ENCODE results near the gene SNAP29. TPM values are rescaled to one million over a fixed set of nuclear protein-coding genes. Genes with fewer than 3 reads are reported as not detected.
"Not testable (repeated sequence)": the region's sequence is repeated elsewhere in the genome, so short reads cannot be mapped to it uniquely, and the experiment has no call there.

Gene SNAP29
- total RNA-seq, 4 donors from 2014 or later: 19.1 to 29.8 (median 22.8) TPM

DNA sequence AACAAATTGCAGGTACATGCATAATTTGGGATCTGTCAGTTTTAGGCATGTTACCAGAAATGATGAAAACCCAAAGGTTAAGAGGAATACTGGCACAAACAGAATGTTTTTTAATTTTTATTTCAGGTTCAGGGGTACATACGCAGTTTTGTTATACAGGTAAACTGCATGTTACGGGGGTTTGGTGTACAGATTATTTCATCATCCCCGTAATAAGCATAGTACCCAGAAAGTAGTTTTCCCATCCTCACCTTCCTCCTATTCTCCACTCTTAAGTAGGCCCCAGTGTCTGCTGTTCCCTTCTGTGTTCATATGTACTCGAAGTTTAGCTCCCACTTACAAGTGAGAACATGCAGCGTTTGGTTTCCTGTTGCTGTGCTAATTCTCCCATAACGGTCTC lies 33.2 kb upstream of the SNAP29 start:
- H3K36me3 ChIP-seq: peaks cover 53% of the 10 kb centered on the region
- 91% methylated on average over 6 of the region's 6 CpGs for WGBS
- TF ChIP-seq POLR2A (IDR thresholded peaks at IDR 0.05) (no peak), EP300 (IDR thresholded peaks at IDR 0.05) (no peak)
- TF ChIP-seq, protein P1, sequence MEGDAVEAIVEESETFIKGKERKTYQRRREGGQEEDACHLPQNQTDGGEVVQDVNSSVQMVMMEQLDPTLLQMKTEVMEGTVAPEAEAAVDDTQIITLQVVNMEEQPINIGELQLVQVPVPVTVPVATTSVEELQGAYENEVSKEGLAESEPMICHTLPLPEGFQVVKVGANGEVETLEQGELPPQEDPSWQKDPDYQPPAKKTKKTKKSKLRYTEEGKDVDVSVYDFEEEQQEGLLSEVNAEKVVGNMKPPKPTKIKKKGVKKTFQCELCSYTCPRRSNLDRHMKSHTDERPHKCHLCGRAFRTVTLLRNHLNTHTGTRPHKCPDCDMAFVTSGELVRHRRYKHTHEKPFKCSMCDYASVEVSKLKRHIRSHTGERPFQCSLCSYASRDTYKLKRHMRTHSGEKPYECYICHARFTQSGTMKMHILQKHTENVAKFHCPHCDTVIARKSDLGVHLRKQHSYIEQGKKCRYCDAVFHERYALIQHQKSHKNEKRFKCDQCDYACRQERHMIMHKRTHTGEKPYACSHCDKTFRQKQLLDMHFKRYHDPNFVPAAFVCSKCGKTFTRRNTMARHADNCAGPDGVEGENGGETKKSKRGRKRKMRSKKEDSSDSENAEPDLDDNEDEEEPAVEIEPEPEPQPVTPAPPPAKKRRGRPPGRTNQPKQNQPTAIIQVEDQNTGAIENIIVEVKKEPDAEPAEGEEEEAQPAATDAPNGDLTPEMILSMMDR (IDR thresholded peaks at IDR 0.05): no peak

DNA sequence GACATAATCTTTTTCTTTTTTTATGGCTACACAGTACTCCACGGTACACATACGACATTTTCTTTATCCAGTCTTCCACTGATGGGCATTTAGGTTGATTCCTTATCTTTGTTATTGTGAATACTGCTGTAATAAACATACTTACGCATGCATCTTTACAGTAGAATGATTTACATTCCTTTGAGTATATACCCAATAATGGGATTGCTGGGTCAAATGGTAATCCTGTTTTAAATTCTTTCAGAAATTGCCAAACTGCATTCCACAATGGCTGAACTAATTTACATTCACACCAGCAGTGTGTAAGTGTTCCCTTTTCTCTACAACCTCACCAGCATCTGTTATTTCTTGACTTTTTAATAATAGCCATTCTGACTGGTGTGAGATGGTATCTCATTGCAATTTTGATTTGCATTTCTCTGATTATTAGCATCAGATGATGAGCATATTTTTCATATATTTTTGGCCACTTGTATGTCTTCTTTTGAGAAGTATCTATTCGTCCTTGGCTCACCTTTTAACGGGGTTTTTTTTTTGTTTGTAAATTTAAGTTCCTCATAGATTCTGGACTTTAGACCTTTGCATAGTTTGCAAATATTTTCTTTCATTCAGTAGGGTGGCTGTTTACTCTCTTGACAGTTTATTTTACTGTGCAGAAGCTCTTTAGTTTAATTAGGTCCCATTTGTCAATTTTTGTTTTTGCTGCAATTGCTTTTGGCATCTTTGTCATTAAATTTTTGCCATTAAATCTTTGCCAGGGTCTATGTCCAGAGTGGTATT lies 32.2 kb upstream of the SNAP29 start:
- 98% methylated on average over 5 of the region's 5 CpGs for WGBS
- not testable (repeated sequence) for DNase-seq (ENCODE audit: low spot score in 2 of 2)
- H3K36me3 ChIP-seq: peaks cover 58% of the 10 kb centered on the region

More for the DNA sequence above, 33.2 kb upstream of the SNAP29 start:
- H3K27me3 ChIP-seq: no peaks in the 10 kb centered on the region
- no peak overlapping the region for H3K4me3 ChIP-seq
- DNase-seq (ENCODE audit: low spot score in 2 of 2): no peak
- H3K4me1 ChIP-seq: no peaks in the 10 kb centered on the region
- H3K9me3 ChIP-seq: no peaks in the 10 kb centered on the region
- H3K27ac ChIP-seq: no peak overlapping the region

GRCh38 chr22:20829491-20830134 lies 29.2 kb upstream of the SNAP29 start:
- H3K27ac ChIP-seq: no peak overlapping the region
- 92% methylated on average over 3 of the region's 3 CpGs for WGBS
- DNase-seq (ENCODE audit: low spot score in 2 of 2): no peak
- no peaks in the 10 kb centered on the region for H3K4me1 ChIP-seq
- TF ChIP-seq EP300 (IDR thresholded peaks at IDR 0.05) (no peak), POLR2AphosphoS5 (IDR thresholded peaks at IDR 0.05) (no peak), POLR2A (IDR thresholded peaks at IDR 0.05) (no peak)
- TF ChIP-seq, protein P1 (IDR thresholded peaks at IDR 0.05): no peak
- no peaks in the 10 kb centered on the region for H3K9me3 ChIP-seq
- peaks cover 67% of the 10 kb centered on the region for H3K36me3 ChIP-seq
- no peak overlapping the region for H3K4me3 ChIP-seq
- H3K27me3 ChIP-seq: no peaks in the 10 kb centered on the region

More for the DNA sequence above, 32.2 kb upstream of the SNAP29 start:
- H3K4me1 ChIP-seq, H3K4me3 ChIP-seq, H3K27ac ChIP-seq, H3K9me3 ChIP-seq, H3K27me3 ChIP-seq: not testable (repeated sequence)

DNA sequence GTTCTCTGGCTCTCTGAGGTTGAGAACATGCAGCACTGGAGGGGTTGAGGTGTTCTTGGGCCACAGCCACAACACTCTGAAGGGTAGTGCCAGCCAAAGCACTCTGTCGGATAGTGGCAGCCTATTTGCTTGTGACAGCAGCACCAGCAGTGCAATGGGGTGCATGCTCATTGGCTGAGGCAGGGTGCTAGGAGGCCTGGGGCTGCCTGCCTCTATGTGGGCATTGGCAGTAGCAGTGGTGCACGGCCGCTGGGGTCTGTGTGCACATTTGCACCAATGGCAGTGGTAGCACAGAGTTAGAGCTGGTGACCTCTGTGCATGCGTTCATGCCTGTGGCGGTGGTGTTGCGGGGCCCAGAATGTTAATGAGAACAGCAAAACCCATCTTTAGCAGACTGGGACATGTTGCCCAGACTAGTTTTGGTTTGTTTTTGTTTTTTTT lies 25.6 kb upstream of the SNAP29 start:
- DNase-seq (ENCODE audit: low spot score in 2 of 2): no peak
- H3K4me1 ChIP-seq: no peaks in the 10 kb centered on the region
- H3K9me3 ChIP-seq: no peaks in the 10 kb centered on the region
- H3K4me3 ChIP-seq: no peak overlapping the region
- TF ChIP-seq EP300 (IDR thresholded peaks at IDR 0.05) (no peak), POLR2AphosphoS5 (IDR thresholded peaks at IDR 0.05) (no peak), POLR2A (IDR thresholded peaks at IDR 0.05) (no peak)
- TF ChIP-seq, protein P1 (IDR thresholded peaks at IDR 0.05): no peak
- H3K36me3 ChIP-seq: peaks cover 49% of the 10 kb centered on the region
- H3K27me3 ChIP-seq: no peaks in the 10 kb centered on the region
- WGBS: 94% methylated on average over 5 of the region's 6 CpGs
- H3K27ac ChIP-seq: no peak overlapping the region

DNA sequence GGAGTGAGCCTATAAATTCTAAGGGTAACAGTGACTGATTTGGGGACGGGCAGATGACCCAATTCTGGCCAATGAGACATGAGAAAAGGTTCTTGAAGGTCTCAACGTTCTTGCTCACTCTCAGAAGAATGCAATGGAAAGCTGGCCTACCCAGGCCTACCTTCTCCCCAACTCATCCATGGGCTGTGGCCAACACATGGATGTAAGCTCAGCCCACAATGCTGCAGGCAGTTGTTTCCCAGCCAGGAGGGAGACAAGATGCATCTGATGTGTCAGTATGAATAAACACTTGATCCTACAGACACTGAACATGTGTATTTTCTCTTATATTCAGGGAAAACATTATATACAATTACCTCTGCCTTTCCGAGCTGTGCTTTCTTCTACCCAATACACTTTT lies 24.6 kb upstream of the SNAP29 start:
- Histone ChIP-seq H3K4me1 (no peaks in the 10 kb centered on the region), H3K27me3 (no peaks in the 10 kb centered on the region), H3K9me3 (no peaks in the 10 kb centered on the region), H3K4me3 (no peak overlapping the region), H3K36me3 (peaks cover 39% of the 10 kb centered on the region), H3K27ac (no peak overlapping the region)
- DNase-seq (ENCODE audit: low spot score in 2 of 2): no peak
- 88% methylated on average over 3 of the region's 3 CpGs for WGBS
- TF ChIP-seq POLR2AphosphoS5 (IDR thresholded peaks at IDR 0.05) (no peak), EP300 (IDR thresholded peaks at IDR 0.05) (no peak), POLR2A (IDR thresholded peaks at IDR 0.05) (no peak)
- TF ChIP-seq, protein P1 (IDR thresholded peaks at IDR 0.05): no peak

Data from suprapubic skin (tissue), 4 donors.